DND-41 (cell line): ENCODE measurements around the gene ATP2B3.

Source experiments
- CTCF ChIP-seq: IDR thresholded peaks from 2 replicates; pipeline ENCODE4 v1.5.1; 2012; ENCODE audit warnings: borderline replicate concordance, low read length, moderate library complexity, mild to moderate bottlenecking; ENCODE audit not compliant: poor library complexity, severe bottlenecking; ENCODE audit errors: extremely low read depth
- EZH2 ChIP-seq: IDR thresholded peaks from 3 replicates; pipeline ENCODE4 v1.6.1; 2012; ENCODE audit warnings: borderline replicate concordance, low read depth, mild to moderate bottlenecking, moderate library complexity, low read length, inconsistent platforms; ENCODE audit not compliant: severe bottlenecking

- TF ChIP-seq CTCF (no peak), EZH2 (no peak)
These were observed 26.0 kb upstream of the ATP2B3 start for GRCh38 chrX:153491351-153491914.
